IPS-NIHi11 (cell line): ENCODE measurements around the gene KCNA10.

Experiments
- DNase-seq: peaks from one replicate; pipeline ENCODE4 v3.0.0; 2012; ENCODE audit warnings: mixed read lengths, low spot score

KCNA10 gene

DNA sequence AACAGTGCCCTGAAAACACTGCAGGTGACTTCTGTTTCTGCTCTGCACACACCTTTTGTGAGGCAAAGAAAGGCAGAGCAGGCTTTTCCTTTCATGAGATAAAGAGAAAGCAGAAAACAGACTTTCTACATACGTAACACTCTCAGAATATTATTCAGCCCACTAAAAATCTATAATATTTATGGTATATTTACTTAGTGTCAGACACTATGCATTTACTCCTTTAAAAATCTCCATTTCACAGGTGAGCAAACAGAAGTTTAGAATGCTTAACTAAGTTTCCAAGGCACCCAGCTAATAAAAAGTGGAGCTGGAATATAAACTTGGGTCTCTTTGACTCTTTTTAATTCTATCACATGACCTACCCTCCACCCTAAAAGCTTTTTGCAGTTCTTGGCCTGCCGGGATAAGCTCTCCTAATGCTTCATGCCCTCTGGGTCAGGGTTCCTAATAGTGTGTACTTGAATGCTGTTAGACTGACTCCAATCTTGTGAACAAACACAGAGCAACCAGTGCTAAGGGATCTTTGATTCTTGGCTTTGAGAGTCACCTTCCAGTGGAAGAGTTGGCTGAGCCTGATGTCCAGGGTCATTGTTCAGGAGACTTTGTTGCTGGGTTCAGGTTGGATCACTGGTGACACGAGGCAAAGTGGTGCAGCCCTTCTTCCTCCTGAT is 40.9 kb downstream of the KCNA10 start:
- no peak for DNase-seq

DNA sequence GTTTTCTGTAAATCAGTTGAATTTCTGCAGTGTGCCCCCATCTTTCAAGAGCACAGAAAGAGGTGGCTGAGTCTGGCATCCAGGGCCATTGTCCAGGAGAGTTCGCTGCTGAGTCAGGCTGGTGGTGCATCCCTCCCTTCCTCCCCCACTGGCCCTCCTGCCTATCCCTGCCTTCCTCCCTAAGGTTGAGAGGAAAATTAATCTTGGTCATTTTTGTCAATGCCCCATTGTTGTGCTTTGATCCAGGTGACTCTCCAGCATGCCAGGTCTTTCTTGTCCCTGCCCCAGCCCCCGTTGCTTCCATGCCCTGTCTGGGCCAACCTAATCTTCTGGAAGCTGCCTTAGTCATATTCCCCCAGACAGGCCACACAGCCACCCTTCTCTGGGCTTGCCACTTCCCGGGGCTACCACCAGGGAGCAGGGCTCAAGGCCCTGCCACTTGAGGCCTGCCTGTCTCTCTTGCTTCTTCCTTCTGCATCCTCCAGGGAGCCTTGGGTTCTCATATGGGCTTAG is 41.5 kb downstream of the KCNA10 start:
- peak; percentile 46 for DNase-seq

DNA sequence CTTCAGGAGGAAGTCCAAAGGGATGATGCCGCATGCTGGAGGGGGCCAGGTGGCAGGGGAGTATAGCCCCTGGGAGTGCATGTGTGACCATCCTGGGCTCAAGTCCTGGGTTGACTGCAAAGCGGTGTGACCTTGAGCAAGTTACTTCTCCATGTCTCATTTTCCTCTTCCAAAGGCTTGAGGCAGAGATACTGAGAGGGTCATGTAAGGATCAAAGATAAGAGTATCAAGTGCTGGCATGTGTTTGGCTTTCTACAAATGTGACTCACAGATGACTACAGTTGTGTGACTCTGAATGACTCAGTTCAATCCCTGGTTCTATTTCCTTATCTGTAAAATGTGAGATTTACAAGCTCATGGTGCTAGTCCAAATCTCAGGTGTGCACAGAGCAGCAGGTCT is 41.9 kb downstream of the KCNA10 start:
- no peak for DNase-seq

- DNase-seq: no peak
These were observed 42.8 kb downstream of the KCNA10 start for GRCh38 chr1:110476028-110476765.

- peak; percentile 61 for DNase-seq
These were observed 43.5 kb downstream of the KCNA10 start for GRCh38 chr1:110475362-110476027.

- no peak for DNase-seq
These were observed 44.5 kb downstream of the KCNA10 start for GRCh38 chr1:110474444-110474843.

DNA sequence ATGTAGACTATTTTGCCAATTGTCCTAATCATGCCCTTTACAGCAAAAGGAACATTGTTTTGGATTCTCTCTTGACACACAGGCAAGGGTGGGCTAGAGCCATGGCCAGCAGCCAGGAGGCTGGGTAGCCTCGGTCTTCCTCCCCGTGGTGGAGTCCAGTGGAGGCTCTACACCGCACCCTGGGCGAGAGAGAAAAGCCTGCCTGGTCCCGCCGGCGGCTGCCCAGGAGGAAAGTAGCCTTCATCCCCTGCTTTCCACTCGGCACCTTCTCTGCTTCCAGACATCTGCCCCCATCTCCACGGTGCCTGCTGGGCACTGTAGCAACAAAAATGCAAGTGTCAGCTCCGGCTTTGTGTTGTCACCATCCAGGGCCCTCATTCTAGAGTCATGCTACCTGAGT is 46.4 kb downstream of the KCNA10 start:
- no peak for DNase-seq

DNA sequence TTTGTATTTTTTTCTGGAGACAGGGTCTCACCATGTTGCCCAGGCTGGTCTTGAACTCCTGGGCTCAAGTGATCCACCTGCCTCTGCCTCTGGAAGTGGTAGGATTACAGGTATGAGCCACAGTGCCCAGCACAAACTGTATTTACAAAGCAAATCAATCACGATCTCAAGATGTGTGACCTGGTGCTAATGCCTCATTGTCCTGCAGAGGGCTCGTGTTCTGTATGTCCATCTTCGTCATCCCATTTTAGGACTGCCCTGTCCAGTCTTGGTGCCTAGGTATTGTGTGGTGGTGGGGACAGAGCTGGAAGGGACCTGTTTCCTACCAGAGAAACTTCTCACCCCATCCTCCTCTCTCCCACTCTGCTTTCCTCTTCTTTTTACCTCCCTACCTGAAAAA is 47.8 kb downstream of the KCNA10 start:
- DNase-seq: no peak
